Activated CD8-positive, alpha-beta T cell treated with anti-CD3 and anti-CD28 coated beads for 36 hours (primary cell): ENCODE results near the gene VAV1. TPM values are rescaled to one million over a fixed set of nuclear protein-coding genes. Genes with fewer than 3 reads are reported as not detected.

Experiments
- ATAC-seq: fragments of 200-7000 bp; cut with Tn5 transposase; one replicate; pipeline ENCODE4 v1.10.0; 2021; ENCODE audit warnings: mild to moderate bottlenecking, moderate library complexity
- CTCF ChIA-PET: fragments of 350-600 bp; sonication (Branson Sonifier 250); formaldehyde crosslinking; loops from one replicate; lab custom pipeline; 2021; ENCODE audit warnings: antibody characterized with exemption; lab: Charles Lee
- POLR2A ChIA-PET: fragments of 350-600 bp; sonication (Branson Sonifier 250); formaldehyde crosslinking; loops from one replicate; lab custom pipeline; 2021; ENCODE audit warnings: antibody characterized with exemption; lab: Charles Lee
- DNase-seq: peaks from one replicate; pipeline ENCODE4 v3.0.0-alpha.2; 2020
- H3K27ac Mint-ChIP-seq: one replicate; pipeline ENCODE4 v1.8.0; 2021; ENCODE audit warnings: mild to moderate bottlenecking, mixed read lengths
- H3K27me3 Mint-ChIP-seq: one replicate; pipeline ENCODE4 v1.8.0; 2021; ENCODE audit warnings: mixed read lengths
- H3K36me3 Mint-ChIP-seq: one replicate; pipeline ENCODE4 v1.8.0; 2021; ENCODE audit warnings: low read depth, mixed read lengths
- H3K4me1 Mint-ChIP-seq: one replicate; pipeline ENCODE4 v1.8.0; 2021; ENCODE audit warnings: low read depth, mixed read lengths
- H3K4me3 Mint-ChIP-seq: one replicate; pipeline ENCODE4 v1.8.0; 2021; ENCODE audit warnings: mild to moderate bottlenecking, moderate library complexity, mixed read lengths
- H3K9me3 Mint-ChIP-seq: one replicate; pipeline ENCODE4 v1.8.0; 2021; ENCODE audit warnings: mixed read lengths
- intact Hi-C: fragments of 100-400 bp; cut with micrococcal nuclease; formaldehyde crosslinking; loops from one replicate; pipeline ENCODE4 v1.10.0; 2022
- total RNA-seq, 2 experiments: library from RNA; stranded (reverse); gene quantifications; one replicate each; pipeline ENCODE4 v1.2.3, GENCODE V29; 2021
- TF ChIP-seq, protein P1 (sequence below): fragments of 200-600 bp; IDR thresholded peaks from one replicate; pipeline ENCODE4 v1.8.0; 2022; ENCODE audit warnings: antibody characterized with exemption, mild to moderate bottlenecking

Gene VAV1
- total RNA-seq, 2 experiments from 2014 or later, result 61.7 to 65.4 TPM

DNA sequence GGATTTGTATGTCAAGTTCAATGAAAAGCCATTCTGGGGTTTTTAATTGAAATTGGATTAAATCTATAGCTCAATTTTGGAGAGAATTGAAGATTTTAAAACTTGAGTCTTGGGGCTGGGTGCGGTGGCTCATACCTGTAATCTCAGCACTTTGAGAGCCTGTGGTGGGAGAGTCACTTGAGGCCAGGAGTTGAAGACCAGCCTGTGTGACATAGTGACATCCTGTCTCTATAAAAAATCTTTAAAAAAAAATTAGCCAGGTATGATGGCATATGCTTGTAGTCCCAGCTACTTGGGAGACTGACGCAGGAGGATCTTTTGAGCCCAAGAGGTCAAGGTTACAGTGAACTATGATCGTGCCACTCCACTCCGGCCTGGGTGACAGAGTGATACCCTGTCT is 41.2 kb downstream of the VAV1 start:
- H3K36me3 Mint-ChIP-seq, result peaks cover 40% of the 10 kb centered on the region
- ChIA-PET CTCF (interaction anchor here (0.9 to 2.6 kb wide), 6 partner anchors 11 to 55 kb away, joined by 3 to 9 read pairs (median 4); partner anchors contain the start of gene VAV1), POLR2A (interaction anchor here (0.6 to 7.5 kb wide), 6 partner anchors 10 to 140 kb away, joined by 3 to 29 read pairs (median 8); partner anchors contain the start of gene VAV1)
- peak overlapping the region; percentile 16 for H3K27ac Mint-ChIP-seq
- H3K9me3 Mint-ChIP-seq, result peaks cover 10% of the 10 kb centered on the region
- TF ChIP-seq, protein P1, sequence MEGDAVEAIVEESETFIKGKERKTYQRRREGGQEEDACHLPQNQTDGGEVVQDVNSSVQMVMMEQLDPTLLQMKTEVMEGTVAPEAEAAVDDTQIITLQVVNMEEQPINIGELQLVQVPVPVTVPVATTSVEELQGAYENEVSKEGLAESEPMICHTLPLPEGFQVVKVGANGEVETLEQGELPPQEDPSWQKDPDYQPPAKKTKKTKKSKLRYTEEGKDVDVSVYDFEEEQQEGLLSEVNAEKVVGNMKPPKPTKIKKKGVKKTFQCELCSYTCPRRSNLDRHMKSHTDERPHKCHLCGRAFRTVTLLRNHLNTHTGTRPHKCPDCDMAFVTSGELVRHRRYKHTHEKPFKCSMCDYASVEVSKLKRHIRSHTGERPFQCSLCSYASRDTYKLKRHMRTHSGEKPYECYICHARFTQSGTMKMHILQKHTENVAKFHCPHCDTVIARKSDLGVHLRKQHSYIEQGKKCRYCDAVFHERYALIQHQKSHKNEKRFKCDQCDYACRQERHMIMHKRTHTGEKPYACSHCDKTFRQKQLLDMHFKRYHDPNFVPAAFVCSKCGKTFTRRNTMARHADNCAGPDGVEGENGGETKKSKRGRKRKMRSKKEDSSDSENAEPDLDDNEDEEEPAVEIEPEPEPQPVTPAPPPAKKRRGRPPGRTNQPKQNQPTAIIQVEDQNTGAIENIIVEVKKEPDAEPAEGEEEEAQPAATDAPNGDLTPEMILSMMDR, result no peak
- no peak overlapping the region for H3K4me3 Mint-ChIP-seq
- intact Hi-C loops, result no loop called here
- DNase-seq, result no peak
- H3K27me3 Mint-ChIP-seq, result no peaks in the 10 kb centered on the region
- ATAC-seq, result peak; percentile 52
- peaks cover 67% of the 10 kb centered on the region for H3K4me1 Mint-ChIP-seq

DNA sequence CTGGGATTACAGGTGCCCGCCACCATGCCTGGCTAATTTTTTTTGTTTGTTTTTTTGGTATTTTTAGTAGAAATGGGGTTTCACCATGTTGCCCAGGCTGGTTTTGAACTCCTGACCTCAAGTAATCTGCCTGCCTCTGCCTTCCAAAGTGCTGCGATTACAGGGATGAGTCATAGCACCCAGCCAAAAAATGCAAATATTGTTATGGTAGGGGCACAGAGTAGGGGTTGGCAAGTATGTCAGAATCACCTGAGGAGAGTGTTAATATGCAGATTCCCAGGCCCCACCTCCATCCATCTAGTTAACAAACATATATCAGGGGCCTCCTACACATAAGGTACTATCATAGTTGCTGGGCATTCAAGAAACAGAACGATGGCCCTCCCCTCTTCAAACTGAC is 44.7 kb downstream of the VAV1 start:
- CTCF ChIA-PET, result interaction anchor here (1.2 kb wide), 1 partner anchor 46 kb away, joined by 3 read pairs; no protein-coding TSS in a partner anchor

DNA sequence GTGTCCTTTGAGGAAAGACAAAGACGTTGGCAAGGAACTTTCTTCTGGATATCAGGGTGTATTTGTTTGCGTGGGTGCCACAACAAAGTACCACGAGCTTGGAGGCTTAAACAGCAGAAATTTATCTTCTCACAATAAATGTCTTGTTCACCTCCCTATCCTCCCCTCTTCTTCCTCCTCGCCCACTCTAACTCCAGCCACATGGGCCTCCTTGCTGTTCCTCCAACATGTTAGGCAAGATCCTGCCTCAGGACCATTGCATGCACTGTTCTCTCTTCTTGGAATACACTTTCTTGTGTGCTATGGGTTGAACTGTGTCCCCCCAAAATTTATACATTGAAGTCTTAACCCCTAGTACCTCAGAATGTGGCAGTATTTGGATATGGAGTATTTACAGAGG is 45.7 kb downstream of the VAV1 start:
- Mint-ChIP-seq H3K4me3 (no peak overlapping the region), H3K27me3 (no peaks in the 10 kb centered on the region), H3K9me3 (peaks cover 14% of the 10 kb centered on the region), H3K4me1 (peaks cover 35% of the 10 kb centered on the region), H3K36me3 (peaks cover 39% of the 10 kb centered on the region), H3K27ac (peak overlapping the region; percentile 44)
- intact Hi-C loops, result no loop called here
- no peak for ATAC-seq
- CTCF ChIA-PET, result interaction anchor here (2.4 kb wide), 1 partner anchor 18 kb away, joined by 5 read pairs; no protein-coding TSS in a partner anchor
- no peak for DNase-seq
- TF ChIP-seq, protein P1, result no peak
- POLR2A ChIA-PET, result interaction anchor here (1.5 to 7.5 kb wide), 2 partner anchors 15 to 17 kb away, joined by 3 to 29 read pairs; no protein-coding TSS in a partner anchor

More for the DNA sequence above, 44.7 kb downstream of the VAV1 start:
- peaks cover 44% of the 10 kb centered on the region for H3K4me1 Mint-ChIP-seq
- ATAC-seq (no peak), DNase-seq (no peak)
- TF ChIP-seq, protein P1, result no peak
- POLR2A ChIA-PET, result interaction anchor here (2.5 to 7.5 kb wide), 2 partner anchors 14 to 44 kb away, joined by 8 to 29 read pairs; partner anchors contain the start of gene VAV1
- no peaks in the 10 kb centered on the region for H3K27me3 Mint-ChIP-seq
- intact Hi-C loops, result no loop called here
- H3K4me3 Mint-ChIP-seq, result no peak overlapping the region
- peaks cover 47% of the 10 kb centered on the region for H3K36me3 Mint-ChIP-seq
- peaks cover 15% of the 10 kb centered on the region for H3K9me3 Mint-ChIP-seq
- H3K27ac Mint-ChIP-seq, result peak overlapping the region; percentile 44

- no peak overlapping the region for H3K4me3 Mint-ChIP-seq
- no peaks in the 10 kb centered on the region for H3K27me3 Mint-ChIP-seq
- H3K9me3 Mint-ChIP-seq, result peaks cover 16% of the 10 kb centered on the region
- TF ChIP-seq, protein P1, result no peak
- peaks cover 47% of the 10 kb centered on the region for H3K36me3 Mint-ChIP-seq
- POLR2A ChIA-PET, result interaction anchor here (1.5 kb wide), 1 partner anchor 16 kb away, joined by 3 read pairs; no protein-coding TSS in a partner anchor
- H3K27ac Mint-ChIP-seq, result no peak overlapping the region
- DNase-seq (no peak), ATAC-seq (no peak)
- CTCF ChIA-PET, result interaction anchor here (2.4 kb wide), 1 partner anchor 19 kb away, joined by 5 read pairs; no protein-coding TSS in a partner anchor
- H3K4me1 Mint-ChIP-seq, result peaks cover 24% of the 10 kb centered on the region
- intact Hi-C loops, result no loop called here
Measured at GRCh38 chr19:6819323-6819722, 46.8 kb downstream of the VAV1 start.

- ChIA-PET CTCF (interaction anchor here (2.4 kb wide), 1 partner anchor 20 kb away, joined by 5 read pairs; no protein-coding TSS in a partner anchor), POLR2A (interaction anchor here (0.9 to 1.1 kb wide), 2 partner anchors 11 to 17 kb away, joined by 3 read pairs; no protein-coding TSS in a partner anchor)
- intact Hi-C loops, result no loop called here
- ATAC-seq (no peak), DNase-seq (no peak)
- peaks cover 55% of the 10 kb centered on the region for H3K36me3 Mint-ChIP-seq
- H3K27me3 Mint-ChIP-seq, result no peaks in the 10 kb centered on the region
- peaks cover 18% of the 10 kb centered on the region for H3K4me1 Mint-ChIP-seq
- TF ChIP-seq, protein P1, result no peak
- H3K4me3 Mint-ChIP-seq, result no peak overlapping the region
- H3K27ac Mint-ChIP-seq, result no peak overlapping the region
- peaks cover 16% of the 10 kb centered on the region for H3K9me3 Mint-ChIP-seq
Measured at GRCh38 chr19:6820237-6820636, 47.7 kb downstream of the VAV1 start.
